A673 (cell line): ENCODE results near the gene CLEC3B. TPM values are rescaled to one million over a fixed set of nuclear protein-coding genes. Genes with fewer than 3 reads are reported as not detected.

ENCODE experiments used
- BruUV-seq: library from RNA; stranded (reverse); fragments of 400-500 nt; replicated peaks from 2 replicates; lab custom pipeline; 2021; lab: Mats Ljungman, UMichigan
- CTCF ChIA-PET: fragments of 300-600 bp; sonication (Branson Sonifier 250); formaldehyde crosslinking; loops from one replicate; lab custom pipeline; 2022; ENCODE audit warnings: antibody characterized with exemption; lab: Charles Lee
- POLR2A ChIA-PET: fragments of 300-600 bp; sonication (Branson Sonifier 250); formaldehyde crosslinking; loops from one replicate; lab custom pipeline; 2022; ENCODE audit warnings: antibody characterized with exemption; ENCODE audit not compliant: low non-redundant PET; lab: Charles Lee
- DNase-seq: peaks from one replicate; pipeline ENCODE4 v3.0.0-alpha.2; 2015; ENCODE audit warnings: low spot score
- H3K27ac ChIP-seq: fragments of 200-600 bp; sonication (generic); 2 replicates; pipeline ENCODE4 v1.5.1; 2016; ENCODE audit warnings: mixed run types, low read depth, mild to moderate bottlenecking, mixed read lengths, antibody characterized with exemption, low read length; ENCODE audit not compliant: poor library complexity, severe bottlenecking
- H3K27me3 ChIP-seq: fragments of 200-600 bp; sonication (generic); replicated peaks from 2 replicates; pipeline ENCODE4 v1.6.1; 2017; ENCODE audit warnings: mixed run types, low read depth, mild to moderate bottlenecking, mixed read lengths, antibody characterized with exemption, low read length; ENCODE audit not compliant: insufficient read depth, poor library complexity
- H3K36me3 ChIP-seq: fragments of 200-600 bp; sonication (generic); 2 replicates; pipeline ENCODE4 v1.6.1; 2016; ENCODE audit warnings: mixed run types, mild to moderate bottlenecking, mixed read lengths, antibody characterized with exemption, low read length; ENCODE audit not compliant: insufficient read depth, poor library complexity, severe bottlenecking
- H3K4me1 ChIP-seq: fragments of 200-600 bp; sonication (generic); 2 replicates; pipeline ENCODE4 v1.6.1; 2017; ENCODE audit warnings: mixed run types, mild to moderate bottlenecking, mixed read lengths, antibody characterized with exemption, low read length; ENCODE audit not compliant: insufficient read depth, poor library complexity, severe bottlenecking
- H3K4me3 ChIP-seq: fragments of 200-600 bp; sonication (generic); 2 replicates; pipeline ENCODE4 v1.5.1; 2016; ENCODE audit warnings: low read depth, mixed run types, mild to moderate bottlenecking, mixed read lengths, low read length; ENCODE audit not compliant: poor library complexity, severe bottlenecking
- H3K9me3 ChIP-seq: fragments of 200-600 bp; sonication (generic); 2 replicates; pipeline ENCODE4 v1.6.1; 2016; ENCODE audit warnings: mixed run types, low read depth, mild to moderate bottlenecking, mixed read lengths, antibody characterized with exemption, low read length; ENCODE audit not compliant: poor library complexity, severe bottlenecking
- CTCF ChIP-seq: fragments of 300-800, 200-600 bp; sonication (generic); conservative IDR thresholded peaks from 2 replicates; pipeline ENCODE4 v1.5.1; 2017; ENCODE audit warnings: low read depth, mild to moderate bottlenecking, antibody characterized with exemption, low read length, moderate library complexity, mixed read lengths
- EZH2 ChIP-seq: fragments of 200-600 bp; sonication (generic); IDR thresholded peaks from 2 replicates; pipeline ENCODE4 v1.6.1; 2017; ENCODE audit warnings: borderline replicate concordance, low read depth, mild to moderate bottlenecking, mixed read lengths, antibody characterized with exemption, low read length; ENCODE audit not compliant: poor library complexity, severe bottlenecking
- intact Hi-C: fragments of 100-400 bp; cut with micrococcal nuclease; formaldehyde crosslinking; loops from one replicate; pipeline ENCODE4 v1.10.0; 2022; ENCODE audit not compliant: unreplicated experiment
- total RNA-seq: library from RNA; stranded (reverse); gene quantifications from 2 replicates; pipeline ENCODE4 v1.2.3, GENCODE V29; 2021

CLEC3B gene
- total RNA-seq, 1 experiment from 2014 or later = 1.0 TPM

- DNase-seq = no peak
- POLR2A ChIA-PET = no interaction called here
- Histone ChIP-seq H3K4me1 (no peaks in the 10 kb centered on the region), H3K9me3 (no peaks in the 10 kb centered on the region), H3K4me3 (no peak overlapping the region), H3K36me3 (no peaks in the 10 kb centered on the region), H3K27ac (no peak overlapping the region), H3K27me3 (no peaks in the 10 kb centered on the region)
- CTCF ChIA-PET = no interaction called here
- intact Hi-C loops = no loop called here
- TF ChIP-seq EZH2 = no peak
- no peak for TF ChIP-seq CTCF
- no TSS peak for BruUV-seq
These were observed 58.3 kb downstream of the CLEC3B start for GRCh38 chr3:45084361-45084760.

- no peak overlapping the region for H3K4me3 ChIP-seq
- ChIA-PET POLR2A (no interaction called here), CTCF (no interaction called here)
- TF ChIP-seq CTCF (no peak), EZH2 (no peak)
- intact Hi-C loops = no loop called here
- no TSS peak for BruUV-seq
- DNase-seq = peak; percentile 47
- no peak overlapping the region for H3K27ac ChIP-seq
- H3K9me3 ChIP-seq = no peaks in the 10 kb centered on the region
- H3K4me1 ChIP-seq = no peaks in the 10 kb centered on the region
- H3K36me3 ChIP-seq = no peaks in the 10 kb centered on the region
- H3K27me3 ChIP-seq = no peaks in the 10 kb centered on the region
These were observed 59.0 kb downstream of the CLEC3B start for GRCh38 chr3:45084820-45085816.

Other genes with a start within 250 kb of the CLEC3B start
- gene TMEM42, start 164.4 kb upstream of the CLEC3B start, total RNA-seq = 6.5 and 8.8 TPM in 2 replicates
- gene TGM4, start 151.7 kb upstream of the CLEC3B start, total RNA-seq = 0.09 TPM in 1 of 2 replicates, not detected in the other
- 94.7 and 95.2 TPM in 2 replicates for gene ZDHHC3, start 50.1 kb upstream of the CLEC3B start, total RNA-seq
- gene EXOSC7, start 50.1 kb upstream of the CLEC3B start, total RNA-seq = 47.4 and 57.3 TPM in 2 replicates
- gene CDCP1, start 120.1 kb downstream of the CLEC3B start, total RNA-seq = 0.13 and 0.70 TPM in 2 replicates
- gene TMEM158, start 200.0 kb downstream of the CLEC3B start, total RNA-seq = 6.1 and 7.2 TPM in 2 replicates